Activated naive CD4-positive, alpha-beta T cell treated with anti-CD3 and anti-CD28 coated beads, Interleukin-2, amount 50 U/mL, for 72 hours (primary cell): ENCODE data around the gene EHD4. TPM values are rescaled to one million over a fixed set of nuclear protein-coding genes. Genes with fewer than 3 reads are reported as not detected.

Source experiments
- ATAC-seq, 2 donors: fragments of 150-1000 bp; cut with Tn5 transposase; 2 replicates each; pipeline ENCODE4 v1.10.0; 2021; ENCODE audit warnings: mild to moderate bottlenecking in 2 of 2, moderate library complexity in 2 of 2
- DNase-seq, 2 donors: peaks; one replicate each; pipeline ENCODE4 v3.0.0; 2021 to 2022; ENCODE audit warnings: low spot score in 2 of 2
- H3K27ac Mint-ChIP-seq, 2 donors: one replicate each; pipeline ENCODE4 v1.8.0; 2022; ENCODE audit warnings: mild to moderate bottlenecking in 2 of 2, mixed read lengths in 2 of 2
- H3K36me3 Mint-ChIP-seq, 2 donors: one replicate each; pipeline ENCODE4 v1.8.0; 2022; ENCODE audit warnings: mixed read lengths in 2 of 2
- H3K9me3 Mint-ChIP-seq, 2 donors: one replicate each; pipeline ENCODE4 v1.8.0; 2022; ENCODE audit warnings: mixed read lengths in 2 of 2
- total RNA-seq, 2 donors: library from RNA; stranded (reverse); gene quantifications; one replicate each; pipeline ENCODE4 v1.2.3, GENCODE V29; 2022

The EHD4 gene
- total RNA-seq, 2 donors from 2014 or later = 25.3 to 60.0 TPM

DNA sequence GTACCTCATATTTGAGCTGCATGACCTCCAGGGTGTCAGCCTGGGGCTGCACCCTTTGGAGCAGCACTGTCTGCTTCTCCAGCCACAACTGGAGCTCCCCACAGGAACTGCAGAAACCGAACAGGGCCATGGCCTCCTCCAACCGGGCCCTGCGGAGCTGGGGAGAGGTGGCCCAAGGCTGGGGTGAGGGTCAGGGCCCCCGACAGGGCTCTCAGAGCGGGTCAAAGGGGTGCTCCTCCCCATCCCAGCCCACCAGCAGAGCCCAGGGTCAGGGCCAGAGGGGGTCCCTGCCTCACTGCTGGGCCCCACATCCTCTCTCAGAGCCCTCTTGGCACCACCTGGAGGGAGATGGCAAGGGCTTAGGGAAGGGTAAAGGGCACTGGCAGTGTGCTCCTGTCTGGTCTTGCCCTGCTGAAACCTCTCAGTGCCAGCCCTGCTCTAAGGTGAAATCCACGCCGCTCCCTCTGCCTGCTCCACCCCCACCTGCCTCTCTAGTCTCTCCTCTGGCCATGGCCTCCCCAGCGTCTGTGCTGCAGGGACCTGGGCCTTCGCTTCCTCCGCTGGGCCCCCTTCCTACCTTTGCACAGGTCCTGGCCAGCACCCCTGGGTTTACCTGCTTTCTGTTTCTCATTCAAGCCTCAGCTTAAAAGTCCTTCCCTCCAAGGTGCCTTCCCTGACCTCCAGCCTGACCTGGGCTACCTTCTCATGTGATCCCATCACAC lies 92.0 kb downstream of the EHD4 start:
- no peak for DNase-seq
- no peak overlapping the region for H3K27ac Mint-ChIP-seq
- peaks cover 0 to 4% of the 10 kb centered on the region in 2 donors for H3K36me3 Mint-ChIP-seq
- no peaks in the 10 kb centered on the region for H3K9me3 Mint-ChIP-seq
- no peak for ATAC-seq

DNA sequence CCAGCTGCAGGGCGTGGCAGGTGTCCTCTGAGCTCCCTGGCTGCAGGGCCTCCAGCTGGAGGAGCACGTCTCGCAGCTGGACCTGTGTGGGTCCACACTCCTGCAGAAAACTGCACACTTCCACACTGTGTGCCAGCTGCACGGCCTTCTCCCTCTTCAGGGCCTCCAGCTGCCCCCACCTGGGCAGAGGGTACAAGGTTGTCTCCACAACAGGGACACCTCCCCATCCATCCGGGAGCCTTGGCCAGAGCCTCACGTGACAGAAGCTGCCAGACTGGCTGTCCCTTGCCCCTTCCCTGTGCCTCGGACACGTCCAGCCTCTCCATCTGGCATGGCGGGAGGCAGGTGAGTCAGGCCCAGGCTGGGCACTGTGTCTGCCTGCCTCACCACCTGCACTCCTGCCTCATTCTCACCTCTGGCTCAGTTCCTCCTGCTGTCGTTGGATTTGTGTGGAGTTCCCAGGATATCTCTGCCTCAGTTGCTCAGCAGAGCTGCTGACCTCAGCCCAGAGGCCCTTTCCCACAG lies 93.0 kb downstream of the EHD4 start:
- ATAC-seq = no peak
- no peak for DNase-seq
- no peaks in the 10 kb centered on the region for H3K9me3 Mint-ChIP-seq
- peaks cover 0 to 4% of the 10 kb centered on the region in 2 donors for H3K36me3 Mint-ChIP-seq
- H3K27ac Mint-ChIP-seq = no peak overlapping the region

GRCh38 chr15:41878355-41878699 lies 94.0 kb downstream of the EHD4 start:
- H3K36me3 Mint-ChIP-seq = peaks cover 0 to 4% of the 10 kb centered on the region in 2 donors
- H3K27ac Mint-ChIP-seq = peak overlapping the region in 1 of 2 donors; percentile 46
- ATAC-seq = no peak
- DNase-seq = no peak
- no peaks in the 10 kb centered on the region for H3K9me3 Mint-ChIP-seq

- no peaks in the 10 kb centered on the region for H3K9me3 Mint-ChIP-seq
- no peak for ATAC-seq
- DNase-seq = no peak
- peaks cover 0 to 4% of the 10 kb centered on the region in 2 donors for H3K36me3 Mint-ChIP-seq
- peak overlapping the region in 1 of 2 donors; percentile 46 for H3K27ac Mint-ChIP-seq
These were observed 94.6 kb downstream of the EHD4 start for GRCh38 chr15:41877631-41878354.

DNA sequence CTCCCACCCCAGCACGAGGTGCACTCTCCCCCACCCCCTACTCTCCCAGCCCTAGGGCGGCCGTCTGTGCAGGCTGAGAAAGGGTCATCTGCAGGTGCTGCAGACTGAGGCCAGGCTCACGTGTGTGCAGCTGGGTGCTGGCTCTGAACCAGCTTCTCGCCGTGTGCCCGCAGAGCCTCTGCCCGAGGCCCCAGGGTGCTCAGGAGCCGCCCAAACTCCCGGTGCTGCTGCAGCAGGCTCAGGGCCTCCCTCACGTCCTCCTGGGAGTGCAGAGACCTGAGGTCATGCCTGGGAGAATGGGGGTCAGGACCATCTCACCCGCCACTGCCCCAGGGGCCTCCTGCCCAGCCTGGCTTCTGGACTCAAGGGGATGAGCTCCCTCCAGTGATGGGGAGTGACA lies 95.7 kb downstream of the EHD4 start:
- Mint-ChIP-seq H3K27ac (no peak overlapping the region), H3K9me3 (no peaks in the 10 kb centered on the region), H3K36me3 (peaks cover 0 to 4% of the 10 kb centered on the region in 2 donors)
- DNase-seq (no peak), ATAC-seq (no peak)

DNA sequence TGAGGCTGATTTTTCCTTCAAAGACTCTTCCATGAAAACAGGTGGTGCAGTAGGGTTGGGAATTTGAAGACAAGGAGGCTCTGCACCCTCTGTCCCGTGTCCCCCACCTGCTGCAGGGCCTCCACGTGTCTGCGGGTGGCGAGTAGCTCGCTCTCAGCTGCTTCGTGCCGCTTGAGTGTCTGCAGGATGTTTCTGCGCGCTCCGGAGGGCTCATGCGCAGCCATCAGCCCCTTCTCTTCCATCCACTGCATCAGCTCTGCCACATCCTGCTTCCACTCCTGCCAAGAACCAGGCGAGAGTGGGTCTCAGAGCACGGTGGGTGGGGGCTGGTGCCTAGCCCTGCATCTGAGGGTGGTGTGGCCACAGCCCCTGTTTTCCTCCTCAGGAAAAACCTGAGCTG lies 96.3 kb downstream of the EHD4 start:
- no peak for DNase-seq
- H3K36me3 Mint-ChIP-seq = peaks cover 0 to under 1% of the 10 kb centered on the region in 2 donors
- no peaks in the 10 kb centered on the region for H3K9me3 Mint-ChIP-seq
- H3K27ac Mint-ChIP-seq = no peak overlapping the region
- no peak for ATAC-seq

DNA sequence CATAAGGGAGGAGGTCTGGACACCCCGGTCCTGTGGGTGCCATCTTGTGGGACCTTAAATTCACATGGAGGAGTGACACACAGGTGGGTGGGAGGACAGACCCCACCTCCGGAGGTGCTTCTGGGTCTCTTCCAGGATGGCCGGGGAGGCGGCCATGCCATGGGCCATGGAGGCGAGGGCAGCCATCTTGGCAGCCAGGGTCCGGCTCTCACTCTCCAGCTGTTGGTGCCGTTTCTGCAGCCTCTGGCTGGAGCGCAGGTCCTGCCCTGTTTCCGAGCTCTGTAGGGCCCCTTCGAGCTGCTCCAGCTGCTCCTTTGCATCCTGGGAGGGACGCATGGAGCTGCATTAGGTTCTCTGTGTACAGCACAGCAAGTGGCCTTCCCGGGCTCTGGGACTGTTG lies 97.6 kb downstream of the EHD4 start:
- Mint-ChIP-seq H3K36me3 (no peaks in the 10 kb centered on the region), H3K27ac (no peak overlapping the region), H3K9me3 (no peaks in the 10 kb centered on the region)
- no peak for DNase-seq
- ATAC-seq = no peak

DNA sequence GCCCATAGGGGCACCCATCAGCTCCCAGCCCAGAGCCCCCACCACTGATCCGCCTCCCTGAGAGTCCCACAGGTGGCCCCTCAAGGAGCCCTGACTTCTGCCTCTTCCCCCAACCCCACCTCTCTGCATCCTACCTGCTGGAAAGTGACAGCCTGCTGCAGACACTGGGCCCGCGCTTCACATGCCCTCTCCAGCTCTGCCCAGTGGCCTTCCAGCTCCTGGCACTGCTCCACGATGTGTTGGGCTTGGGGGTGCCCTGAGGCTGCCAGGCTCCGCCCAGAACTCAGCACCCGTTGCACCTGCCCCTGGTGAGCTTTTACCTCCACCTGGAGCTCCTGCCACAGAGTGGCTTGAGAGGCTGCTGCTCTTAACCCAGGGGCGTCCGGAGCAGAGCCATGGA lies 98.6 kb downstream of the EHD4 start:
- ATAC-seq = no peak
- Mint-ChIP-seq H3K9me3 (no peaks in the 10 kb centered on the region), H3K36me3 (no peaks in the 10 kb centered on the region), H3K27ac (no peak overlapping the region)
- DNase-seq = no peak

DNA sequence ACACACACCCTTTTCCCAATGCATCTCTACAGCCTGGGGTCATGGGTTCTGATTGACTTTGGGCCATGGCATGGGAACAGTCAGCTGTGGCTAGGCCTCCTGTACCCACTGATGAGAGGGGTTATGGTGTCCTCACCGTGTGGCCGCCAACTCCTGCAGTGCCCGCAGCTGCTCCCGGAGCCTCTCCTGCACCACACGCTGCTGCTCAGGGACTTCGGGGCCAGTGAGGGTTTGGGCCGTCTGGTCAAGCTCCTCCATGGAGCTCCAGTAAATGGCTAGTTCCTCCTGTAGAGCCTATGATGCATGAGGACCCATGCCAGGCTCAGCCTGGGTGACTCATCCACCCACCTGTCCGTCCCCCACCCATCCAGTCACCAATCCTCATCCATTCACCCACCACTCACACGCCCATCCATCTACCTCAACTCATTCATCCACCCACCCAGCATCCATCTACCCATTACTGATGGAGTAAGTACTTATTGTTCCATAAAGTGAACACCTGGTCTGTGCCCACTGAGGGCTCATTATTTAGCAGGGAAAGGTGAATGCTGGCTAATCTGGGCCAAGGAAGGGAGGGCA lies 100.1 kb downstream of the EHD4 start:
- no peak for ATAC-seq
- no peaks in the 10 kb centered on the region for H3K36me3 Mint-ChIP-seq
- peak overlapping the region in 1 of 2 donors; percentile 0 for H3K27ac Mint-ChIP-seq
- DNase-seq = no peak
- H3K9me3 Mint-ChIP-seq = no peaks in the 10 kb centered on the region

DNA sequence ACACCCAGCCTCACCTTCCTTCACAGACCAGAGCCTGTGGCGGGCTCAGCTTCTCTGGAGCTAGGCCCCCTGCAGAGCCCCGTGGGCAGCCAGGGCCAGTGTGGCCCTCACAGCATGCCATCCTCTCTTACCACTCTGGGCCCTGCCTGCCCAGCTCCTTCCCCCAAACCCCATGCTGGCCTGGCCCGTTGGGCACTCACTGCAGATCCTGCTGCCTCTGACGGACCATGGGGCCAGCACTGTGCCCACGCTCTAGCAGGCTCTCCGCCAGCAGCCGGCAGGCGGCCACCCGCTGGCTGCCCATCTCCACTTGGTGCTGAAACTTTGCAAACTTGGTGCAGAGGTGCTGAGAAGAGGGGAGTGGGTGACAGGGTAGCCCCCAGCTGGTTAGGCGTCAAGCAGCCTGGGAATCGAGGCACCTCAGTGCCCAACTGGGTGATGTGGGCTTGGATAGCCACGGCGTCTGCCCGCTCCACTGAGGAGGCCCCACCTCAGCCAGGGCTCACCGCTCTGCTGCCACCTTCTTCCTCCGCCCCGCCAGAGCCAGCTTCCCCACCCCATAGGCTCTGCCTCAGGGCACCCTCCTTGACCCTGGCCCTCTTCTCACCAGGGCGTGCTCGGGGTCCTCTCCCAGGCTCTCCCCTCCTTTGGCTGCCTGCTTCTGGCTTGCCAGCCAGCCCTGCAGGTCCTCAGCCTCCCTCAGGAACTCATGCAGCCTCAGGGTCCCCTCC lies 101.0 kb downstream of the EHD4 start:
- Mint-ChIP-seq H3K9me3 (no peaks in the 10 kb centered on the region), H3K36me3 (no peaks in the 10 kb centered on the region), H3K27ac (peak overlapping the region; percentile 79 to 80)
- DNase-seq (no peak), ATAC-seq (no peak)

DNA sequence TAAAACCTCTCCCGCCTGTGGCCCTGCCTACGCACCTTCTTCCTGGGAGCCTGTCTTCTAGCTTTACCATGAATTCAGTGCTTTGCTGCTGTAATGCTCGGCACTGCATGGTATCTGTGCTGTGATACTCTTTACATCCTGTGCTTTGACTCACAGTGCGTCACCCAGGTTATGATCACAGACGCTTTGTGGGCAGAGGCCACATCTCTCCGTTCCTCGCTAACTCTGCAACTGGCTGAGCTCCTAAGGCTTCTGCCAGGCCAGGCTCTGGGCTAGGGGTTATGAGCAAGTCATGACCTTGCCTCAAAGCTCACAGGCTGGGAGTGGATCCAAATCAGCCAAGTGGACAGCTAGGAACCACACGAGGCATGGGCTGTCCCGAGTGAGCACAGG lies 101.7 kb downstream of the EHD4 start:
- peak; percentile 62 to 71 for DNase-seq
- Mint-ChIP-seq H3K9me3 (no peaks in the 10 kb centered on the region), H3K36me3 (no peaks in the 10 kb centered on the region), H3K27ac (peak overlapping the region; percentile 79 to 80)
- ATAC-seq = peak; percentile 96 to 98

DNA sequence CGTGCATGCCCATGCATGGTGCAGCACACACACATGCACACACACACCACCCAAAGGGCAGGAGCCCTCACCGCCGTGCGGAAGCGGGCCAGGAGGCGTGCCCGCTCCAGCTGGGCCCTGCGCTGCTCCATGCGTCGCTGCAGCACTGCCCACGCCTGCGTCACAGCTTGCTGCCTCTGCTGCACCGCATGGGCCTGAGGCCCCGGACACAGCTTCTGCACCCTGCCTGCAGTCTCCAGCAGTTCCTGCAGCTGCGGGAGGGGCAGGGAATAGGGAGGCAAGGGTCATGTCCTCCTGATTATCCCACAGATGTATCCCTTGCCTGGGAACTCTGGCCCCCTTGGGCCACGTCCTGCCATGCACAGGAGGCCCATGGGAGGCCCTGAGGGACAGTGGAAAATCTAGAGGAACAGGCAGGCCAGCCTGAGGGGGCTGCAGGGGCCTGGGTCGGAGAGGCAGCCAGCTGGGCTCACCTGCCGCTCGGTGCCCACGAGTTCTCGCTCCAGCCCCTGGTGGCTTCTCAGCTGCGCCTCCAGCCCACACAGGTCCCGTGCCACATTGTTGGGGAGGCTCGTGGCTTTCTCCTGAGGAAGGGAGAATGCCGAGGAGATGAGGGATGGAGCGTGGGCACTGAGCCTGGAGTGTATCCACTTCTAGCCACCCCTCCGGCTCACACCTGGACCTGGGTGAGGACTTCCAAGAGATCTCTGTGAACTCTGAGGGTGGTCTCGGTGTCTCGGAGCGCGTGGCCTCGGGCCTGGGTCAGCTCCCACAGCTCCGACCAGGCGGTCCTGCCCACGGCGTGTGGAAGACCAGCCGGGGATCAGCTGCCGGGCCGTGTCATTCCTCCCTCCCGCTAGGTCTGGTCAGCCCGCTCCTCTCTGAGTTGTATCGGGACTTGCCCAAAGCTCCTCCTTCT lies 102.3 kb downstream of the EHD4 start:
- Mint-ChIP-seq H3K9me3 (no peaks in the 10 kb centered on the region), H3K27ac (peak overlapping the region; percentile 29 to 80), H3K36me3 (no peaks in the 10 kb centered on the region)
- ATAC-seq (no peak), DNase-seq (no peak)

GRCh38 chr15:41868321-41868720 lies 104.0 kb downstream of the EHD4 start:
- Mint-ChIP-seq H3K27ac (no peak overlapping the region), H3K9me3 (no peaks in the 10 kb centered on the region), H3K36me3 (no peaks in the 10 kb centered on the region)
- DNase-seq (no peak), ATAC-seq (no peak)

GRCh38 chr15:41866872-41867579 lies 105.3 kb downstream of the EHD4 start:
- peak overlapping the region in 1 of 2 donors; percentile 57 for H3K27ac Mint-ChIP-seq
- H3K36me3 Mint-ChIP-seq = no peaks in the 10 kb centered on the region
- no peak for DNase-seq
- H3K9me3 Mint-ChIP-seq = no peaks in the 10 kb centered on the region
- ATAC-seq = no peak

GRCh38 chr15:41866263-41866703 lies 106.1 kb downstream of the EHD4 start:
- Mint-ChIP-seq H3K9me3 (no peaks in the 10 kb centered on the region), H3K27ac (no peak overlapping the region), H3K36me3 (no peaks in the 10 kb centered on the region)
- ATAC-seq (no peak), DNase-seq (no peak)
